Right lobe of liver (tissue), 4 donors: Measurements from ENCODE around the gene REEP3.

Experiments
- CTCF ChIP-seq, 4 donors: fragments of 200-600 bp in 3 of 4; fragments of 450-650 bp in 1 of 4; IDR thresholded peaks; one replicate each; pipeline versions ENCODE4 v1.5.1 to v1.8.0; 2016 to 2022; ENCODE audit warnings: antibody characterized with exemption in 4 of 4, mild to moderate bottlenecking in 2 of 4
- POLR2A ChIP-seq: fragments of 450-650 bp; IDR thresholded peaks from one replicate; pipeline ENCODE4 v1.6.1; 2017; ENCODE audit warnings: antibody characterized with exemption, mild to moderate bottlenecking
- donor health status: DM: no; HTN: no; CAD: no.
- donor health status: DM: no; HTN: no; CAD: no.
- donor health status: DM: no; HTN: yes; CAD: no.

GRCh38 chr10:63591600-63592379 is 70.6 kb downstream of the REEP3 start:
- no peak for TF ChIP-seq CTCF (IDR thresholded peaks at IDR 0.05)
- no peak for TF ChIP-seq POLR2A
